Pulmonary artery endothelial cell (primary cell): ENCODE results near the gene ZDHHC14. TPM values are rescaled to one million over a fixed set of nuclear protein-coding genes. Genes with fewer than 3 reads are reported as not detected.

ENCODE experiments used
- DNase-seq: peaks from one replicate; pipeline ENCODE4 v3.0.0-alpha.2; 2011; ENCODE audit warnings: low read depth, low spot score
- total RNA-seq: library from RNA; depleted of rRNA; stranded (reverse); fragments of >200 nt; gene quantifications from 2 replicates; pipeline ENCODE4 v1.2.3, GENCODE V29; 2014

ZDHHC14 gene
- total RNA-seq, 1 donor from 2014 or later, result 9.4 TPM

DNA sequence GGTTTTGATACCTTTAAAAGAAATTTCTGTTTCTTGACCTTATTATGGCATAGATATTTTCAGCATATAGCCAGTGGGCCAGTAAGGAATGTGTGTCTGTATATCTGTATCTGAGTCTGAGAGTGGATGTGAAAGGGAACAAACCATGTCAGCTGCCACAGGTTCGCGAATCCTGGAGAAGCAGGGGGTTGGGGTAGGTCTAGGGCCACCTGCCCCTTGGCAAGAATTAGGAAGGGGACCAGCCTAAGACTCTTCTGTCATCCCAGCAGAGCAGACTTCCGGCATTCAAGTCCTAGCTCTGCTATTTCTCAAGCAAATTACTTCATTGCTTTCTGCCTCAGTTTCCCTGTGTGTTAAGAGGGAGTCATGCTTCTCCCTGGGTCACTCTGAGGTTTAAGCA lies 261.7 kb downstream of the ZDHHC14 start:
- DNase-seq, result no peak

DNA sequence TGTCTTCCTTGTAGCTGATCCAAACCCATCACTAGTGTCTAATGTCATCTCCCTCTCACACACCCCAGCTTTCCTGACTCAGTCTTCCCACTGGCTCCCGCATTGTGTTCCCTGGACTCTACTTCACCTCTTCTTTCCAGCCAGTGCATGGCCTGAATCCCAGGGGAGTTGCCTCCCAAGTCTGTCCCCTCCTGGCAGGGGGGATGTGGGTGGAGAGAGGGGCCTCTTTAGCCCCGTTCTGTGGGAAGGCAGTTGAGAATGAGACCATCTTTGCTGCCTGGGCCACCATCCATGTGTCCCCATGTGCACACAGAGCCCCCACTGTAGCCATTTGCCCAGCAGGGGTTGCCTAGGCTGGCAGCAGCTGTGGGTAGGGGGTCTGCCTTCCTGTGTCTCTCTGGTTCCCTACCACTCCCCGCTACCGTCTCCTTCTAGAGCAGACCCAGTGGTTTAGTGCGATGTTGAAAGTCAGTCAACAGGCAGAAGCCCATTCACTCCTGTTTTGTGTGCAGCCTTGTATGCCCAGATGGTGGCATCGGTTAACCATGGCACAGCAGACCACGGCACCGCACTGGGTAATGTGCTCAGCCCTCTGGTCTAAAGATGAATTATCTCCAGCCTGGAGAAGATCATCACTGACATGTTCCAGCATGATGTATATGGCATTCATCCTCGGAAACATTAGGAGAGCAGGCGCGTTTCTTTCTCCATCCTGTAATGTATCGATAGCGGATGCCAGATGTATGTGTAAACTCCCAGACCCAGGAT lies 263.2 kb downstream of the ZDHHC14 start:
- no peak for DNase-seq

DNA sequence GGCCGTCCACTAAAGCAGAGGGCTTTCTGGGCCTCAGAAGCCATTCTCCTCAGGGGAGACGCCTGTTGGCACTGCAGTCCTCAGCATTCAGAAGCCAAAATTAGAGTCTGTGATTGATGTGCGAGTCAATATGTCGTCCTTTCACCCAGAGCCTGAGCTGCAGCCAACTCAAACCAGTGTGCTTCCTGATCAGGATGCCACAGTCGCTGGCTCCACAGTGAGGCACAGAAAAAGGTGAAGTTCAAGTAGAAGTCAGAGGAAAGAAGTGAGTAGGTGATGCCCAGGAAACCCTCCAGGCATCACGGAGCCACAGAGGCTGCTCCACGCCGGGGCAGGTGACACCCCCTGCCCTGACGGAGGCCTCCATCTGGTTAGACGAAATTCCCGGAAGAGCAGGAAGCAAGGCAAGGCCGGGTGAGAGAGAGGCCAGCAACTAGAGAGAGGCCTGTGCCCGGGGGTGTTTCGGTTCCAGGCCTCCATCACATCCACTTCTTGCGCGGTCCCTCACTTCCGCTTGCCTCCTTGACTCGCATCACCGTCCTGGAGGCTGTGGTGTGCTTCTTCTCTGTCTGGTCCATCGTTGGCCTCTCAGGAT lies 264.3 kb downstream of the ZDHHC14 start:
- DNase-seq, result no peak

DNA sequence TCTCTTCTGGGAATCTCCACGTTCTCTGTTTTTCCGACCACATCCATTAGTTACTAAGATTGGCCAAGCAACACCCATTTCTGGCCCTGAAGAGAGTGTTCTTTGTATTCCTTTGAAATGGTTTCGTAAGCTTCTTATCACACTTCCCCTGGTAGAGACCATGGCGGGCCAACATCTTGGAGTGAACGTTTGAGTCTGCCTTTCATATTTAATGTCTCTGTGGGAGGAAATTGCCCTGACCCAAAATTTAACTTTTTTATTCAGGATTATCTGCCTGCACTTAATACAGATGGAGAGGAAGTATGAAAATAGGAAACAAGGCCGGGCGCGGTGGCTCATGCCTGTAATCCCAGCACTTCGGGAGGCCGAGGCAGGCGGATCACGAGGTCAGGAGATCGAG lies 265.0 kb downstream of the ZDHHC14 start:
- DNase-seq, result no peak

- no peak for DNase-seq
Measured at GRCh38 chr6:157647261-157647915, 266.4 kb downstream of the ZDHHC14 start.

- DNase-seq, result no peak
Measured at GRCh38 chr6:157648561-157648960, 267.6 kb downstream of the ZDHHC14 start.

GRCh38 chr6:157649311-157650260 lies 268.6 kb downstream of the ZDHHC14 start:
- no peak for DNase-seq

DNA sequence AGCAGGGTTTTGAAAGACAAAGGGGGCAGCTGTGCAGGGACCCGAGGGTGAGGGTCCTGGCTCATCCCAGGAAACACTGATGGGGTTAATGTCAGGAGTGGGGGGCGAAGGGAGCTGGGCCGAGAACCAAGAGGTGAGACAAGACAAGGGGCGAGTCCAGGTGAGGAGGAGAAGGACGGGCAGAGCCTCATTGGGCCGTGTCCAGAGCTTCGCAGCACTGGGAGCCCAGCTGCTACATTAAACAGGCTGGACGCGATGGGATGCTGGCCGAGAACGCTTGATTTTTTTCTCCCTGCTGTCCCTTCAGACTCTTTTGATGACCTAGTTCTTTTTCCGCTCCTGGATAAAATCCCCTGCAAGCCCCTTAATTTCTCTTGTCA lies 269.3 kb downstream of the ZDHHC14 start:
- DNase-seq, result no peak

- DNase-seq, result no peak
Measured at GRCh38 chr6:157650801-157651200, 269.8 kb downstream of the ZDHHC14 start.

- DNase-seq, result no peak
Measured at GRCh38 chr6:157651731-157652490, 270.9 kb downstream of the ZDHHC14 start.

- DNase-seq, result no peak
Measured at GRCh38 chr6:157652601-157653363, 271.8 kb downstream of the ZDHHC14 start.

- no peak for DNase-seq
Measured at GRCh38 chr6:157653521-157653920, 272.5 kb downstream of the ZDHHC14 start.

DNA sequence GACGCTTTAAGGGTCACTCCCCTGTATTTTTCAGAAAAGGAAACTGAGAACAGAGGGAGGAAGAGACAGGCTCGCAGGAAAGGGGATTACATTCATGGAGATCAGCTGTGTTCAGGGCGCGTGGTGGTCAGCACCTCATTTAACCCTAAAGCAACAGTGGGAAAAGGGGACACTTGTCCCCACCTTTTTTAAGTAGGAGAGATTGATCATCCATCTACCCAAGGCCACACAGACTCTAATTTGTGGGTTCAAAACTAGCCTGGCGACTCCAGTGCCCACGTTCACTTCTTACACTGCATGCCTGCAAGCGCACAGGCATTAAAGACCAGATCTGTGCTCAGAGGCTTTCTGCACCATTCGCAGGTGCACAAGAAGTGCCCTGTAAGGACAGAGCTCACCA lies 274.1 kb downstream of the ZDHHC14 start:
- DNase-seq, result no peak

DNA sequence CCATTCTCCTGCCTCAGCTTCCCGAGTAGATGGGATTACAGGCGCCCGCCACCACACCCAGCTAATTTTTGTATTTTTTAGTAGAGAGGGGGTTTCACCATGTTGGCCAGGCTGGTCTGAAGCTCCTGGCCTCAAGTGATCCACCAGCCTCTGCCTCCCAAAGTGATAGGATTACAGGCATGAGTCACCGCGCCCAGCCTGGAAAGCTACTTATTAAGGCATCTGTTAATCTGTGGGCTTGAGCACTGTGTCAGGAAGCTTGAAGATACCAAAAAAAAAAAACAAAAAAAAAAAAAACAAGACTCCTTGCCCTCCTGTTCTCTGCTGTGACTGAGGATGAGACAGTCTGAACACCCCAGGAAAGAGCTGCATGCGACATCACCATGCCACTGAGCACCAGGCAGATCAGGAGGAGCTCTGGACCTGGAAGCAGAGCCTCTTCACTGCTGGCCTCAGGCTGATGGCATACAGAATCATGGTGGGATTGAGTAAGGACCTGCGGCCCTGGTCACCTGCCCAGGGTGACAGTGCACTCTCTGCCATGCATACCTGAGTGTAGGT lies 275.5 kb downstream of the ZDHHC14 start:
- no peak for DNase-seq

DNA sequence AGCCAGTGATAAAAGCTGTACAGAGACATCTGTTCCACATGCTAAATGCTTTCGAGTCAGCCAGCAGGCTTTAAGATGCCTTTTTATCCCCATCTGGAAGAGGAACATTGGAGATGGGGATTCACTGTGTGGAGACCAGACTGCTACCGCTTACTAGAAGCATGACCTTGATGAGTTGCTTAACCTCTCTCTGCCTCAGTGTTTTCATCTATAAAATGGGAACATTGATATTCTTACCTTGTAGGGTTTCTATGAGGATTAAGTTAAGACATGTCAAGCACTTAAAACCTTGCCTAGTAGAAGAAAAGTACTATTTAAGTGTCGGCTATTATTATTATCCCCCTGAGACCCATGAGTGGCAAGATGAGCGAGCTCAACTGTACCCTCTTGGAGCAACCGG lies 276.8 kb downstream of the ZDHHC14 start:
- DNase-seq, result no peak

GRCh38 chr6:157658301-157658700 lies 277.3 kb downstream of the ZDHHC14 start:
- DNase-seq, result no peak

DNA sequence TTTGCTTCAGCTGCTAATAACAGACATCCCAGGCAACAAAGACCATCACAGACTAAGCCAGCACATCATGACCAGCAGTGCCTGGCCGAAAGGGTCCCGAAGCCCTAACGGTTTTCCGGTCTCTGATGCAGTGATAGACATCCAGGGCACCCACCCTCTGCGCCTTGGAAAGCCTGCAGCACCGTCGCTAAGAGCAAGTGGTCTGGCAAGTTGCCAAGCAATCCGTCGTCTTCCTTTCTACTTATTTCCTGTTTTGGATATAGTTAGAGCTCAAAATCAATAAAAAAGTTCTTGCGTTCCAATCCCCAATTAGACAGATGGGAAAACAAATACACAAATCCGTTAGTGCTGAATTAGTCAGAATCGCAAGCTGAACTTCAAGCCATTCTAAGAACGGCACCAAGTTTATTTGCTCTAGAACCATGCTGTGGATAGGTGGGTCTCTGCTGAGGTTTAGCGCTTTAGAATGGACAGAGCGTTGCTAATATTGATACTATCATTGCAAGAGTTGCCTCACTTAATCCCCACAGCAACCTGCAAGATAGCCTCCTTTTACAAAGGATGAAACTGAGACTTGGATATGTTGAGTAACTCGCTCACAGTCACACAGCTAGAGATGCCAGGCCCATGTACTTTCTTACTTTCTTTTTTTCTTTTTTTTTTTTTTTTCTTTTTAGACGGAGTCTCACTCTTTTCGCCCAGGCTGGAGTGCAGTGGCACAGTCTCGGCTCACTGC lies 278.7 kb downstream of the ZDHHC14 start:
- no peak for DNase-seq

GRCh38 chr6:157660414-157660813 lies 279.4 kb downstream of the ZDHHC14 start:
- DNase-seq, result no peak

DNA sequence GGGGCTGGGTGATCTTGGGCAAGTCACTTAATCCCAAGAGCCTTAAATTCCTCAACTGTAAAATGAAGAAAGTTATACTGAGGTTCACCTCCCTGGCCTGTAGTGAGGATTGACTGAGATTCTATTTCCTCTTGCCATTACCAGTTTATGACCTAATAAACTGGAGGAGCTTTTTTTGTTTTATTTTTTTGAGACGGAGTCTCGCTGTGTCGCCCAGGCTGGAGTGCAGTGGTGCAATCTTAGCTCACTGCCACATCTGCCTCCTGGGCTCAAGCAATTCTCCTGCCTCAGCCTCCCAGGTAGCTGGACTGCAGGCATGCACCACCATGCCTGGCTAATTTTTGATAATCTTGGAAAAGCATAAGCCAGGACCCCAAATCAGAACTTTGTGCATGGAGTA lies 280.7 kb downstream of the ZDHHC14 start:
- no peak for DNase-seq
